ENCODE data around the gene RHOD.

The RHOD gene

DNA sequence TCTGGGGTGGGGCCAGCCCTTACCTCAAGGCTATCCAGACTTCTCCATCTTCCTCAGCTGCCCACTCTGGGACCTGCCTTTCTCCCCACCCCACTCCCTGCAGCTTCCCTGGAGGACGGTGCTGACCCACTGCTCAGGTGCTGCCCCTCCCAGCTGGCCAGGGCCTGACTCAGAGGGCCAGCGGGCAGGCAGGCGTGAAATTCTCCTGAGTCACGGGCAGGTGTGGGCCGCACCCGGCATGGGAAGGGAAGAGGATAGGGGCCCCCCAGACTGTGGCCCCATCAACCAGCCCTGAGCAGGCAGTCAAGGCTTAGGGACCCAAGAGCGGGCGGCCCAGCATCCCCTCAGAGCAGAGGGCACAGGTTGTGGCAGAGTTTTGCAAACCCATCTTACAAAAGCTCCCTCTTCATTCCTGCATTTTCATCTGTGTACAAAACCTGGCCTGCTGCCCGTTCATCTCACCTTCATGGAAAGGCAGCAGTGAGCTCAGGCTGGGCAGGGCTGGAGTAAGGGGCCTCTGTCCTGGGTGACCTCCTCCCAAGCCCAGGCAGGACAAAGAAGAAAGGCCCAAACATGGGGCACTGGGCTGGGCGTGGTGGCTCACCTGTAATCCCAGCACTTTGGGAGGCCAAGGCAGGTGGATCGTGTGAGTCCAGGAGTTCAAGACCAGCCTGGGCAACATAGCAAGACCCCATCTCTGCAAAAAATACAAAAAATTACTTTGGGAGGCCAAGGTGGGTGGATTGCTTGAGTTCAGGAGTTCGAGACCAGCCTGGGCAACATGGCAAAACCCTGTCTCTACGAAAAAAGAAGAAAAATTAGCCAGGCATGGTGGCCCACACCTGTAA lies 6.1 kb downstream of the RHOD start:
- no peak for DNase-seq

DNA sequence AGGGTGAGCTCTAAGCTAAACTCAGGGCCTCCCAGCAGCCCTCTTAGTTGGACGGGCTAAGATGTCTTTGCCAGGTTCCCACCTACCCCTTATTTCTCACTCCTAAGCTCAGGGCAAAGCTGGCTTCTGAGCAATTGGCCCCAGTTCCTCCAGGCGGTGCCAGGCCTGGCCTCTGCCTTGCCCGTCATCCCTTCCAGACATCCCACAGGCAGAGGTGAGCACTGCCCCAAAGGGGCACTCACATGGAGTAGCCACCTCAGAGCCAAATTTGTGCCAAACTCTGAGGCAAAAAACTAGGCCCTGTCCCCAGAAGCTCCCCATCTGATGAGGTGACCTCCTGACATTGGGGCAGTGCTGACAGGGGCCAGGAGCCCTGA lies 9.7 kb downstream of the RHOD start:
- DNase-seq, result no peak

DNA sequence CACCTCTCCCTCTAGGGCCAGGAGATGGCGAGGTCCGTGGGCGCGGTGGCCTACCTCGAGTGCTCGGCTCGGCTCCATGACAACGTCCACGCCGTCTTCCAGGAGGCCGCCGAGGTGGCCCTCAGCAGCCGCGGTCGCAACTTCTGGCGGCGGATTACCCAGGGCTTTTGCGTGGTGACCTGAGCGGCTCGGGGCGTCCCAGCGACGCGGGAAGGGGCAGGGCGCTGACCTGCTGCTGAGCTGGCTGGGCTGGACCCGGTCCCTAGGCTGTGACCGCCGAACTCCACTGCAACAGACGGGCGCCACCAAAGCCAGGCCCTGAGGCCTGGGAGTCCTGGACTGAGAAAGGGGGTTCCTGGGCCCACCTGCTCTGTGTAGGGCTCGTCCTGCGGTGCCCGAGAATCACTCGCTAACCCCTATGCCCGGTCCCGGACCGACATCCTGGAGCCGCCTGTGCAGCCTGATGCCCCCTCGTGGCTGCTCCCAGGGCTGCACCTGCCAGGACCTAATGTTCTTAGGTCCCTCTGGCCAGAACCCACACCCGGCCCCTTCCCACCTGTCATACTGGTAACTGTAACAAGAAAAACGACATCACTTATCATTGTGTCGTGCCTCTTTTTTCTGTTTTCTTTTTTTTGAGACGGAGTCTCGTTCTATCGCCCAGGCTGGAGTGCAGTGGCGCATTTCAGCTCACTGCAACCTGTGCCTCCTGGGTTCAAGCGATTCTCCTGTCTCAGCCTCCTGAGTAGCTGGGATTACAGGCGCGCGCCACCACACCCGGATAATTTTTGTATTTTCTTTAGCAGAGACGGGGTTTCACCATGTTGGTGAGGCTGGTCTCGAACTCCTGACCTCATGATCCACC lies 15.0 kb downstream of the RHOD start:
- DNase-seq, result no peak

DNA sequence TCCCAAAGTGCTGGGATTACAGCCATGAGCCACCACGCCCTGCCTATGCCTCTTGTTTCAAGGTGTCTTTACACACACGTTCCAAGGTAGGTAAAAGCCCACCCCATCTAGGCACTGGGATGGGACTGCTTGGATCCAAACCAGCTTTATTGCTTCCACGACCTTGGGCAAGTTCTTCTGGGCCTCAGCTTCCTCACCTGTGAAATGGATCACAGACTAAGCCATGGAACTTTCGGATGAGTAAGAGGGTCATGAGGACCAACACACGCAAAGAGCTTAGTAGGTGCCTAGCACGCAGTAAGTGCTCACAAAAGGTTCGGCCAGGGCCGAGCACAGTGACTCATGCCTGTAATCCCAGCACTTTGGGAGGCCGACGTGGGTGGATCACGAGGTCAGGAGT lies 15.6 kb downstream of the RHOD start:
- DNase-seq, result no peak

DNA sequence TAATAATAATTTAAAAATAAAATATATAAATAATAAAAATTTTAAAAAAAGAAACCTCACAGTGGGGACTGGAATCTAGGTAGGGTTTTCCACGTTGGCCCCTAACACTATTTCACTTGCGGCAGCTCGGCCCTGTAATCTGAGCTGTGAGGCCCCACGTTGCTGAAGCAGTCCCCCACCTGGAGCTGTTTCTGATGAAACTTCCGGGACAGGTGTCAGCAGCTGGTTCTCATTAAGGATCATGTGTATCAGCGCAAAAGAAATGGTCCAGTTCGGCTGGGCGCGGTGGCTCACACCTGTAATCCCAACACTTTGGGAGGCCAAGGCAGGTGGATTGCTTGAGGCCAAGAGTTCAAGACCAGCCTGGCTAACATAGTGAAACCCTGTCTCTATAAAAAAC lies 17.3 kb downstream of the RHOD start:
- DNase-seq, result no peak

DNA sequence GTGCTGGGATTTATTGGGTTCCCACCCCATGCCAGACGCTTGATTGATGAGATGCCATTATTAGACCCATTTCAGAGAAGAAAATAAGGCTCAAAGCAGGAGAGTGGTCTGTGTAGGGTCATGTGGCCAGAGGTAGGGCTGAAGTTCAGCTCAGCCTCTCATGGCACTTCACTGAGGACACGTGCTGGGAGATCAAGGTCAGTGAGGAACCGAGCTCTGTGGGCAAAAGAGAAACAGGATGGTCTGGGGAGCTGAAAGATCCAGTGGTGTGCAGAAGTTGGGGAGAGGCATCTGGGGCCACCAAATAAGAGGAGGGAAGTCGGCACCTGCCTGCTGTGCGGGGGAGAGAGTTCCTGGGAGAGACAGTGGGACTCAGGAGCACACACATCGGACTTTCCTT lies 19.6 kb downstream of the RHOD start:
- no peak for DNase-seq

DNA sequence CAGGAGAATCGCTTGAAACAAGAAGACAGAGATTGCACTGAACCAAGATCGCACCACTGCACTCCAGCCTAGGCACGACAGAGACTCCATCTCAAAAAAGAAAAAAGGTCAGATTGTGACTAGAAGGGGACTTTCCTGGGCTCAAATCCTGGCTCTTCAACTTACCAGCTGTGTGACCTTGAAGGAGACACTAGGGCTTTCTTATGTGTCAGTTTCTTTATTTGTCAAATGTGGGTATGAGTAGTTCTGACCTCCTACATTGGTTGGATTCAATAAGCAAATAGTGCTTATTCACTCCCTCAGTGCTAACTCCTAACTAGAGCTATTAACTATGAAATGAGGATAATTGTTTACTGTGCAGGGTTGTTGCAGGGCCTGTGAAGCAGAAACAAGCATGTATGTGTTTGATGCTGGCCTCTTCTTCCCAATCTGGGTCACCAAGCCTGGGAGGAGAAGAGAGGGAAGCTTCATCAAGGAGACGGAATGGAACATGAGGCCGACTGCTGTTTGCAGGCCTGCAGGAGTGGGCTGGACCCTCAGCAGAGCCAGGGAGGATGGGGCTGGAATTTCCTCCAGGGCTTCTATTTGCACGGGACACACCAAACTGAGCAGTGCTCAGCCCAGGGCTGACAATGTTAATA lies 22.5 kb downstream of the RHOD start:
- DNase-seq, result no peak

DNA sequence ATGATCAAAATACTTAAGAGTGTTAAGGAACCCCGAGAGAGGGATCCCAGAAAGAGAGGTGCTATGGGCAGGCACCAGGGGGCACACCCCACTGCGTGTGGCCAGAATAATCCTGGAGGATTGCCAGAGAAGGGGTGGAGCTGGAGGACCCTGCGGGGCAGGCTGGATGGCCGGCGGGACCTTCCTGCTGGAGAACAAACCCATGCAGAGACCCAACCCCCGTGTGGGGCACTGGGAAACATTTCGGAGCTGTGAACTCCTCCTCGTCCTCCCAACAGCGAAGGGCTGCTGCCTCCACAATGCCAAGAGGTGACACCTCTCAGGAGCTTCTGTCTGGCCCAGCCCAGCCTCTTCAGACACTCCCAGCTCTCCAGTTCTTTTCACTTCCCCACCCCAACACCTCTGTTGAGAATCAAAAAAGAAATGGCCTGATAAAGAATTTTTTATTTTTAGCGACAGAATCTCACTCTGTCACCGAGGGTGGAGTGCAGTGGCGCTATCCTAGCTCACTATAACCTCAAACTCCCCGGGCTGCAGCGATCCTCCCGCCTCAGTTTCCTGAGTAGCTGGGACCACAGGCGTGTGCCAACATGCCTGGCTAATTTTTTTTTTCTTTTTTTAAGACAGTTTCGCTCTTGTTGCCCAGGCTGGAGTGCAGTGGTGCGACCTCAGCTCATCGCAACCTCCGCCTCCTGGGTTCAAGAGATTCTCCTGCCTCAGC lies 25.6 kb downstream of the RHOD start:
- no peak for DNase-seq

DNA sequence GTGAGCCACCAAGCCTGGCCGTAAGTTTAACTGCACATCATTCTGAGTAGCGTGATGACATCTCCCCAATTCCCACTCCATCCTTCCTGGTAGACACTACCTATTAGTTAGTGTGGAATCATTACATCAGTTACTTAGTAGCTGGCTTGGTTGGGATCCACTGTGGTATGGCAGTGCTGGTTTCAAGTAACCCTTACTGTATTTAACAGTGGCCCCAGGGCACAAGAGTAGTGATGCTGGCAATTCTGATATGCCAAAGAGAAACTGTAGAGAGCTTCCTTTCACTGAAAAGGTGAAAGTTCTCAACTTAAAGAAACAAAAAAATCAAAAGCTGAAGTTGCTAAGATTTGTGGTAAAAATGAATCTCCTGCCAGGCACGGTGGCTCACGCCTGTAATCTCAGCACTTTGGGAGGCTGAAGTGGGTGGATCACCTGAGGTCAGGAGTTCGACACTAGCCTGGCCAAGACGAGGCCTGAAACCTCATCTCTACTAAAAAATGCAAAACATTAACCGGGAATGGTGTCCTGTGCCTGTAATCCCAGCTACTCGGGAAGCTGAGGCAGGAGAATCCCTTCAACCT lies 27.2 kb downstream of the RHOD start:
- DNase-seq, result no peak

DNA sequence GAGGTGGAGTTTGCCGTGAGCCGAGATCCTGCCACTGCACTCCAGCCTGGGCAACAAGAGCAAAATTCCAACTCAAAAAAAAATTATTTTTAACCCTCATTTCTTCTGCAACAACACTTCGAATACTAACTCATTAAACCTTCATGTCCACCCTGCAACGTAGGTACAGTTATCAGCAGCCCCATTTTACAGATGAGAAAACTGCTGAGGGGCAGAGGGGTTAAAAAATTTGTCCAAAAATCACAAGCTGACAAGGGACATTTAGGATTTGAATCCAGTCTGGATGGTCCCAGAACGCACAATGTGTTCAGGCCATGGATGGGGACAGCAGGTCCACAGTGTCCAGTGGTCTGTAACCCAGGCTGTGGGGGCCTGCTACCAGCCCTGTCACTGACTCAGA lies 29.0 kb downstream of the RHOD start:
- no peak for DNase-seq

DNA sequence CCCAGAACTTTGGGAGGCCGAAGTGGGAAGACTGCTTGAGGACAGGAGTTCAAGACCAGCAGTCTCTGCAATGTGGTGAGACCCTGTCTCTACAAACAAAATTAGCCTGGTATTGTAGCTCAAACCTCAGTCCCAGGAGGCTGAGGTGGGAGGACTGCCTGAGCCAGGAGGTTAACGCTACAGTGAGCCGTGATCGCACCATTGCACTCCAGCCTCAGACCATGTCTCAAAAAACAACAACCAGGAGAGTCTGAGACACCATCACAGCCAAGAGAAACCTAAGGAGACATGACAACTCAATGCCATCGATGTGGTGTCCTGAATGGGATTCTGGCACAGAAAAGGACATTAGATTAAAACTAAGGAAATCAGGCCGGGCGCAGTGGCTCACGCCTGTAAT lies 34.1 kb downstream of the RHOD start:
- no peak for DNase-seq

DNA sequence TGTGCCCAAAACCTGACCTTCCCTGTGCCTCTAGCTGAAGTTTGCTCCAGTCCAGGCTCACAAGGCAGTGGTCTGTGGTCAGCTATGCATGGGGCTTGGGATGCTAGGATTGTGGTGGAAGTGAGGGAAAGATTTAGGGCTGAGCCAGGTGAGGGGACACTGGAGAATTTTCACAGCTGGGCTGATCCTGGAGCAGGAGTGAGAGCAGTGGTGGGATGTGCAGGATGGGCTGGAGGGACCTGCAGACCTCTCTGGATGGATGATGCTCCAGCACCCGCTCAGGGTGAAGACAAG lies 38.5 kb downstream of the RHOD start:
- DNase-seq, result no peak

DNA sequence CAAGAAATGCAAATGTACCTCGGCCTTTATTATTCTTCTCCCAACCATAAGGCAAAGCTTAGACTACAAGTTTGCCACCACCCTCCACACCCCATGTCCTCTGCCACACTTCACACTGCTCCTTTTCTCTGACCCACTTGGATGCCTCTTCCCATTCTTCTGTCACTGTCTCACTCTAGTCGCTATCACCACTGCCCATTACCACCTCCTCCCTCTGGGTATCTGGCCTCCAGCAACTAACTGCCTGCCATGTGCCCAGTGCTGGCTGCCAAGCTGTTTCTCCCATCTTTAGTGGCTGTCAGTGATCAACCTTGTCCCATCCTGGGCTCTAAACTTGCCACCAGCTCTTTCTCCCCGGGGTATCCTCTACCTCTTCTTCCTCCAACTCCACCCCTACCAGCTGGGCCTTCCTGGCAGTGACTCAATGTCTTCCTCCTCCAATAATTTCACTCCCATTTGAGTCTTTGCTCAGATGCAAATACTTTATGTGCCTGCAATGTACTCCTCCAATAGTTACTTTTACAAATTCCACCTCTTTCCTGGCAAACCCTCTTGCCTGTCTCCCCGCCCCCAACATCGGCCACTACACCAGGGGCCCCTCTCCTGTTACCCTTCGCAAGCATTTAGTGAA lies 42.3 kb downstream of the RHOD start:
- no peak for DNase-seq

DNA sequence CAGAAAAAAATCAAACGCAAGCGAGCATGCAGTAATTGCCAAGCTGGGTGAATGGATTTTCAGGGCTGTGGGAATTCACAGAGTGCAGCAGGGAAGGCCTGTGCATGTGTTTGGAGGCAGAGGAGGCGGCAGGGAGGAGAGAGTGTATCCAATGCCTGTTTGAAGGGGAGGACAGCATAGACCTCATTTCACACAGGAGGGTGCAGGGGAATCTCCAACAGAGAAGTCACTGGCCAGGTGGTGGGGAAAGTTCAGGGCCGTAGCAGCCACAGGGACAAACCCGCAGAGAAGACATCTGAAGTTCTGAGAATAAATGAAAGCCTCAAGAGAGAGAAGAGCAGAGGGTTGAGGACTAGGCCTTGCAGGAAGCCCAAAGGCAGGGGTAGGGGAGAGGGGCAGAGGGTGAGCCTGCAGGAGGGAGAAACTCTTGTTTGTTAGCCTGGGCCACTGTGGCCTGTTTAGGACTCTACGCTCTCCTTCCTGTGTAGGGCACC lies 43.2 kb downstream of the RHOD start:
- DNase-seq, result no peak

DNA sequence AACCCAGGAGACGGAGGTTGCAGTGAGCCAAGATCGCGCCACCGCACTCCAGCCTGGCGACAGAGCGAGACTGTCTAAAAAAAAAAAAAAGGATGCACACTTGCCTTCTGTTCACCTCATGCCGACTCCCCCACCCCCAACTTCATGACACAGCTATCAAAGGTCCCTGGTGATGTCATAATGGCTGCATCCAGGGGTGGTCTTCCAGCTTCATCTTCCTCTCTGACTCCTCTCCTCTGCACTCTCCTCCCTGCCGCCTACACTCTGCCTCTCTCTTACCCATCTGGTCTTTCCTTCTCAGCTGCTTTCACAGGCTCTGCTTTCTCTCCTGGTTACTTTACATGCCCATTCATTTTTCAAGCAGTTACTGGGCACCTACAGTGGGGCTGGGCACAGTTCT lies 46.0 kb downstream of the RHOD start:
- no peak for DNase-seq

DNA sequence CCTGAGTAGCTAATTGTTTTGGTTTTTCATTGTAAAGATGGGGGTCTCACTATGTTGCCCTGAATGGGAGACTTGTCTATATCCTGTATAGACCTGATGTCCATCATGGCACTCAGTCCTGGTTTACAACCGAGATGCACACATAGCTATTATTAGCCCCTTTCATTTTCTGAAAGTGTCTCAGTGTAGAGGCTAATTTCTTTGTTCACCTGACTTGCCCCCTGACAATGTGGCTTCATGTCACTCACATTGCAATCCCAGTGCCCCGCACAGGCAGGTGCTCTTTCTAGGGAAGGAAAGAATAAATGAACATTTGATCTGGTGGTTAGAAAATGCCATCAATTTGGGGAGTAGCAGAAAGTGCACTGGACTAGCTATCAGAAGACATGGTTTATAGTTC lies 49.3 kb downstream of the RHOD start:
- DNase-seq, result no peak

DNA sequence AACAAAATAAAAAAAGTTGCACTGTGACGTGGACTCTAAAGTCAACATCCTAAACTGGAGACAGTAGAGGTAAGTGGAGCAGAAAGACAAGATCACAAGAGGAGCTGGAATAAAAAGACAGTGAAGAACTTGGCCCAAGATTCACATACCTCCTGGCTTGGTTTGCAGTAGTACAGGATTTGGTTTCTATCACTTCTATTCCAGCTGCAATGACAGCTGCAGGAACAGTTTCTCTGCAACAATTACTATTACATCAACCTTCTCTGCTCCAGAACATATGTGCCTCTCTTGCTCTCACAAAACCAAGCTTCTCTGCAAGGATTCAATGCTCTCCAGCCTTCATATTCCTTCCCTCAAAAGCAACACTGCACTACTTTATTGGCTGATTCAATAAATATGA lies 54.6 kb downstream of the RHOD start:
- no peak for DNase-seq

DNA sequence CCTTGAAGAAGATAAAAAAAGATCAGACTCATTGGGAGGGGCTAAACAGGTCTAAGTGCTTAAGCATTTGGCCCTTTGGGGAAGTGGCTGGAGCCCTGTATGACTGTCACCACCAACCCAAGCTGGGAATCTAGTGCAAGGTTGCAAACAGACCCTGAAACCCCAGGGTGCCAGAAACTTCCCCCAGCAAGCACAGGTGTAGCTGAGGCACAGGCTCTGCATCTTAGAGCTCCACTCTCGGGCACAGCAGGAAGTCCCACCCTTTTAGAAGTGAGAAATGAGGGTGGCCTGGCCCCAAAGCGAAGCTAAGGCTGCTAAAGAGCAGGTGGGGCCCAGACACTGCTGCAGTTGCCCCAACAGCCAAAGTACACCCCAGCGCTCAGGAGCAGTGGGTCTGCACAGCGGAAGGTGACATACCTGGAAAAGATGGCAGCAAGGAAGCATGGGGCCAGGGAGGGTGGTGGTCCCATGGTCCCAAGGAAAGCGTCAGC lies 56.6 kb downstream of the RHOD start:
- DNase-seq, result no peak

DNA sequence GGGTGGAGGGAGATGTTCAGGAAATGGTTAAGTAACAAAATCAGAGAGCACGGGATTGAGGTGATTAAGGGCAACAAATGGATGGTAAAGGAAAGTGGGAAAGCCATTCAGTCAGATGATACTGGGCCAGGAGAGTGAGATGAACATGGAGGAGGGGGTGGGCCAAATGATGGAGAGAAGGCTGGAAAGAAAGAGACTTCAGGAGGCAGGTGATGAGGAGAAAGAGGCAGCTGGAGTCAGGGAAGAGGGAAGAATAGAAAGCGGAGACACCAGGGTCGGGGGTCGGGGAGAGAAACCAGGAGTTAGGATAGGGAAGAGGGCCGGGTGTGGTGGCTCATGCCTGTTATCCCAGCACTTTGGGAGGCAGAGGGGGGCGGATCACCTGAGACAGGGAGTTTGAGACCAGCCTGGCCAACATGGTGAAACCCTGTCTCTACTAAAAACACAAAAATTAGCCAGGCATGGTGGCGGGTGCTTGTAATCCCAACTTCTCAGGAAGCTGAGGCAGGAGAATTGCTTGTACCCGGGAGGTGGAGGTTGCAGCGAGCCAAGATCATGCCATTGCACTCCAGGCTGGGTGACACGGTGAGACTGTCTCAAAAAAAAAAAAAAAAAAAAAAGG lies 57.7 kb downstream of the RHOD start:
- DNase-seq, result no peak

DNA sequence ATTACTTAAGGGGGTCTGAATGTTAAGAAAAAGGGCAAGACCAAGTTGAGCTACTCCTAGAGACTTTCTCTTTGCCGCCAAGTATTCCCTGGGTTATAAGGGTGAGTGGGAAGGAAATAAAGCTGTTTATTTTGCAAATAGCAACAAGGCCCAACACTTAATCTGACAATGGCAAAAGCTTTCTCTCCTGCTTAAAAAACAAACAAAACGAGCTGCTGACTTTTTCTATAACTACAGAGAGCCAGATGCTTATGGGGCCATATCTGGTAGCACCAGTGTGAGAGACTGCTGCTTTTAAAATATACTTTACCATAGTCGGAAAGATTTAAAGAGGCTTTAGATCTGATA lies 60.1 kb downstream of the RHOD start:
- DNase-seq, result no peak

DNA sequence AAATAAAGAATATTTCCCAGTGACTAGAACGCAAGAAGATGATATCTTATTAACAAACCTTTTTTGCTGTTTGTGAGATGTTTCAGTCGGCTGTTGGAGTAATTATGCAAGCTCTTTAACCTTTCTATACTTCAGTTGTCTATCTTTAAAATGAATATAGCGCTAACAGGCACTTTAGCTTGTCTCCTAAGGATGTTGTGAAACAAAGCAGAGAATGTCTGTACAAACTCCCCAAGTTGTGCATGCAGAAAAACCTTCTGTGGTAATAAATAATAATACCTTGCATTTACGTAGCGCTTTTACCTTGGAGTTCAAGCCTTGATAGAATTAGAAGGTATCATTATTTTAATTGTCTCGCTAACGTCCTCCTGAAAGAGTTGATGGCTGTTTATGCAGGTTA lies 60.5 kb downstream of the RHOD start:
- no peak for DNase-seq

DNA sequence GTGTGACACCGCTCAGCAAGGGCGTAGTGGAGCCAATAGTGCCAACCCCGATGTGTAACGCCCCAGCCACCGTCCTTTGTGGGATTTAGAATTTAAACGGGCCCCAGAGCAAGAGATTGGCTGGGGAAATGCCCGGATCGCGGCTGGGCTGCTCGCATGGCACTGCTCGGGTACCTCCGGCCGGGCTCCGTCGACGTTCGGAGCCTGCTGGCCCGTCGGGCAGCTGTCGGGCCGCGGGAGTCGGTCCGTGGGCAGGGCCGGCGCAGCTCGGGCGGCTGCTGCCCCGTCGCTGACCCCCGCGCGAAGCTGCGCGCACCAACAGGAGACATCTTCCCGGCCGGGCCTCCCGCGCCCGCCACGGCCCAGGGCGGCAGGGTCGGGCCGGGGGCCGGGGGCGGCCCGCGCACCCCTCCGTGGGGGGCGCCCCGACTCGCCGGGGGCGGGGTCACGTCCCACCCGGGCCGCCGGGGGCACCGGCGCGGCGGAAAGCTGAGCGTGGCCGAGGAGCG lies 61.1 kb downstream of the RHOD start:
- DNase-seq, result no peak

All from DMS153 (cell line).